ENCODE measurements around the gene ABR. TPM values are rescaled to one million over a fixed set of nuclear protein-coding genes. Genes with fewer than 3 reads are reported as not detected.

The ABR gene
- total and polyA plus RNA-seq, 2 of the 8 experiments (the other 6 are each of a cell fraction or from before 2014, with no cell fraction given), result 44.8 to 47.2 TPM

DNA sequence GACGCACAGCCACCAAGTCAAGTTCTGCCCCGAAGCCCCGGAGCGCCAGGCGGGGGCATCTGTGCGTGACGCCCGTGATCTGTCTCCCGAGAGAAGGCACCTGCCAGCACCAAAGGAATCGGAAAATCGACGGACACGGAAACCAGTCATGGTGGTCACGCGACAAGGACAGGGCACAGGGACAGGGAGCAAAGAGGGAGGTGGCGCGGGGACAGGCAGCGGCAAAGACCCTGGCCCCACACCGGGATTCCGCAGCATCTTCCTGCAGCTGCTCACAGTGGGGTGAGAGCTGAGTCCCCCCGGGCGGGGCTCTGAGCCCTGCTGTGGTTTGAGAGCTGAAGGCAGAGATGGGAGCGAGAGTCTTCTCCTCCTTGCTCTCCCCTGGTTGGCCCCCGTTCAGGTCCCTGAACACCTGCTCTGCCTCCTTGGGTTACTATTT is 56.4 kb downstream of the ABR start:
- no peak overlapping the region for H4K5ac ChIP-seq (ENCODE audit: insufficient read length, low read depth, low read length)
- H2BK20ac ChIP-seq (ENCODE audit: low read length), result no peak overlapping the region
- H2BK120ac ChIP-seq (replicated peaks; ENCODE audit: low read depth, low read length), result no peak overlapping the region
- no peaks in the 10 kb centered on the region for H3K79me2 ChIP-seq (ENCODE audit: control insufficient read depth in 1 of 2, insufficient read depth in 2 of 2, low read length in 2 of 2)
- H3K4ac ChIP-seq (replicated peaks; ENCODE audit: insufficient read length, low read depth, low read length), result no peak overlapping the region
- no peak for DNase-seq (ENCODE audit: low read depth in 1 of 2, low spot score in 2 of 2)
- peak overlapping the region; percentile 49; the same call in 1 of the 2 replicates for H3K18ac ChIP-seq (ENCODE audit: extremely low read depth, low read length)
- 96% methylated on average over 15 of the region's 24 CpGs; no CpG with 5 or more reads in 1 of the 2 experiments for WGBS, 2 experiments (ENCODE audit: extremely low coverage in 1 of 2, insufficient coverage in 1 of 2, insufficient read length in 1 of 2, insufficient replicate concordance in 2 of 2, low coverage in 1 of 2, low lambda C conversion rate in 2 of 2, missing lambda C conversion rate in 1 of 2)
- 0 out of 4 replicates have a peak overlapping the region, but pooled peaks of 1 of the 2 experiments have one; percentile 13 for H3K4me2 ChIP-seq (ENCODE audit: insufficient read depth in 1 of 2, low read depth in 2 of 2, low read length in 2 of 2)
- no peaks in the 10 kb centered on the region for H3K36me3 ChIP-seq (ENCODE audit: control insufficient read depth in 2 of 4, insufficient read depth in 4 of 4, low read length in 3 of 4)
- H3K23ac ChIP-seq (ENCODE audit: insufficient read length), result no peak overlapping the region
- no peak overlapping the region for H4K91ac ChIP-seq (replicated peaks; ENCODE audit: insufficient read length, low read length)
- TF ChIP-seq SP4 (IDR thresholded peaks at IDR 0.05; ENCODE audit: low read length), result no peak
- no peak for TF ChIP-seq CHD1 (IDR thresholded peaks at IDR 0.05; ENCODE audit: low read depth, low read length)
- no peak for TF ChIP-seq EGR1 (IDR thresholded peaks at IDR 0.05; ENCODE audit: borderline replicate concordance, low read depth, low read length)
- TF ChIP-seq RNF2 (IDR thresholded peaks at IDR 0.05; ENCODE audit: borderline replicate concordance, low read depth, low read length, missing control alignments, poor library complexity, severe bottlenecking), result no peak
- no peak for TF ChIP-seq ZNF274 (IDR thresholded peaks at IDR 0.05; ENCODE audit: borderline replicate concordance, extremely low read depth, low read length)
- no peak for TF ChIP-seq POLR2A (IDR thresholded peaks at IDR 0.05; ENCODE audit: control extremely low read depth in 1 of 2, low read depth in 2 of 2, low read length in 2 of 2)
- TF ChIP-seq MAFK (IDR thresholded peaks at IDR 0.05; ENCODE audit: low read depth, low read length), result no peak
- no peak for TF ChIP-seq SRF (IDR thresholded peaks at IDR 0.05; ENCODE audit: low read depth, low read length)
- TF ChIP-seq NANOG (IDR thresholded peaks at IDR 0.05; ENCODE audit: insufficient read depth, low read depth, low read length, poor library complexity, severe bottlenecking), result no peak
- TF ChIP-seq CBX8 (IDR thresholded peaks at IDR 0.05; ENCODE audit: borderline replicate concordance, low read depth, low read length), result no peak
- TF ChIP-seq GTF2F1 (IDR thresholded peaks at IDR 0.05; ENCODE audit: borderline replicate concordance, low read depth, low read length), result no peak
- TF ChIP-seq, protein P1, sequence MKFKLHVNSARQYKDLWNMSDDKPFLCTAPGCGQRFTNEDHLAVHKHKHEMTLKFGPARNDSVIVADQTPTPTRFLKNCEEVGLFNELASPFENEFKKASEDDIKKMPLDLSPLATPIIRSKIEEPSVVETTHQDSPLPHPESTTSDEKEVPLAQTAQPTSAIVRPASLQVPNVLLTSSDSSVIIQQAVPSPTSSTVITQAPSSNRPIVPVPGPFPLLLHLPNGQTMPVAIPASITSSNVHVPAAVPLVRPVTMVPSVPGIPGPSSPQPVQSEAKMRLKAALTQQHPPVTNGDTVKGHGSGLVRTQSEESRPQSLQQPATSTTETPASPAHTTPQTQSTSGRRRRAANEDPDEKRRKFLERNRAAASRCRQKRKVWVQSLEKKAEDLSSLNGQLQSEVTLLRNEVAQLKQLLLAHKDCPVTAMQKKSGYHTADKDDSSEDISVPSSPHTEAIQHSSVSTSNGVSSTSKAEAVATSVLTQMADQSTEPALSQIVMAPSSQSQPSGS (IDR thresholded peaks at IDR 0.05; ENCODE audit: low read length), result no peak
- H4K20me1 ChIP-seq (replicated peaks in 1 of 2; ENCODE audit: control insufficient read depth in 1 of 2, insufficient read depth in 2 of 2, low read length in 2 of 2), result peaks cover 3 to 4% of the 10 kb centered on the region in 2 experiments
- peaks cover 0 to 2% (median 0%) of the 10 kb centered on the region in 4 experiments; a peak in 1 of 7 replicates for H3K27me3 ChIP-seq (replicated peaks in 1 of 4; ENCODE audit: control insufficient read depth in 3 of 4, extremely low read depth in 1 of 4, insufficient read depth in 3 of 4, low read length in 3 of 4)
- no peak overlapping the region for H2AK5ac ChIP-seq (ENCODE audit: low read depth, low read length)
- H2BK5ac ChIP-seq (ENCODE audit: low read depth, low read length), result no peak overlapping the region
- POLR2A ChIA-PET (ENCODE audit: partially characterized antibody), result interaction anchor here (1.2 to 1.3 kb wide), 2 partner anchors 15 to 33 kb away, joined by 5 to 6 read pairs; no protein-coding TSS in a partner anchor
- FAIRE-seq, result no peak
- no peaks in the 10 kb centered on the region for H3K23me2 ChIP-seq (ENCODE audit: low read depth, low read length)
- no peak overlapping the region for H3K27ac ChIP-seq (ENCODE audit: low read depth, low read length)
- no peak overlapping the region for H2BK15ac ChIP-seq (ENCODE audit: low read length)
- no peak overlapping the region for H3K9ac ChIP-seq (replicated peaks in 1 of 4; ENCODE audit: extremely low read depth in 1 of 4, low read depth in 3 of 4, low read length in 3 of 4)
- H3K4me1 ChIP-seq (replicated peaks in 1 of 4; ENCODE audit: control insufficient read depth in 3 of 4, insufficient read depth in 4 of 4, low read length in 3 of 4), result peaks cover 0 to 7% (median 4%) of the 10 kb centered on the region in 4 experiments; a peak in 5 of 7 replicates
- H4K8ac ChIP-seq (ENCODE audit: extremely low read depth, insufficient read depth, low read length), result peak overlapping the region; percentile 45; the same call in 1 of the 2 replicates
- CTCF ChIA-PET (ENCODE audit: partially characterized antibody), result interaction anchor here (0.6 to 8.5 kb wide), 20 partner anchors 8 to 209 kb away, joined by 3 to 178 read pairs (median 6); no protein-coding TSS in a partner anchor
- H2AFZ ChIP-seq (ENCODE audit: low read length), result no peak overlapping the region
- peak overlapping the region; percentile 46; the same call in 1 of the 2 replicates for H2BK12ac ChIP-seq (ENCODE audit: low read depth, low read length)
- no peaks in the 10 kb centered on the region for H3K9me3 ChIP-seq (ENCODE audit: insufficient read depth in 2 of 2, low read depth in 1 of 2, low read length in 1 of 2)
- H3K4me3 ChIP-seq (ENCODE audit: extremely low read depth in 1 of 4, insufficient read depth in 2 of 4, low read depth in 3 of 4, low read length in 4 of 4), result no peak overlapping the region
- 0 out of 2 replicates have a peak, but pooled peaks cover 2% of the 10 kb centered on the region for H3K79me1 ChIP-seq (ENCODE audit: low read depth, low read length)
- H3K14ac ChIP-seq (ENCODE audit: insufficient read length), result no peak overlapping the region
- H3K56ac ChIP-seq (replicated peaks; ENCODE audit: insufficient read length, low read depth, low read length), result no peak overlapping the region
